ENCODE data around the gene DHRSX. TPM values are rescaled to one million over a fixed set of nuclear protein-coding genes. Genes with fewer than 3 reads are reported as not detected.

The DHRSX gene
- total and polyA plus RNA-seq, 2 donors (not counting 3 experiments of a cell fraction or from before 2014, with no cell fraction given) = 27.1 to 37.7 TPM

GRCh38 chrX:2513121-2513664 lies 12.4 kb upstream of the DHRSX start:
- no peak overlapping the region for H3K9ac ChIP-seq (replicated peaks; ENCODE audit: extremely low read depth, insufficient read depth, low read length)
- H3K27me3 ChIP-seq (ENCODE audit: control insufficient read depth in 2 of 2, insufficient read depth in 2 of 2, low read length in 2 of 2) = no peaks in the 10 kb centered on the region
- no peak overlapping the region for H2AFZ ChIP-seq (ENCODE audit: low read depth, low read length)
- BruUV-seq (replicated peaks) = no TSS peak
- H4K20me1 ChIP-seq (replicated peaks; ENCODE audit: control insufficient read depth, extremely low read depth, insufficient read depth, low read length) = no peaks in the 10 kb centered on the region
- dilution Hi-C loops (cut with MboI; ENCODE audit: extremely low pct_ligation_motif_present, low sequenced_read_pairs) (no loop called here), intact Hi-C loops (cut with micrococcal nuclease) (no loop called here)
- no peak for TF ChIP-seq POLR2A (IDR thresholded peaks at IDR 0.05; ENCODE audit: low read depth, low read length)
- no peak for TF ChIP-seq MAX (IDR thresholded peaks at IDR 0.05; ENCODE audit: insufficient read depth, insufficient read length)
- no peak overlapping the region for H3K4me2 ChIP-seq (ENCODE audit: insufficient read depth, low read length)
- H3K27ac ChIP-seq (ENCODE audit: insufficient read depth, low read depth, low read length) = no peak overlapping the region
- H3K9me3 ChIP-seq (replicated peaks; ENCODE audit: control insufficient read depth, insufficient read depth, low read length) = no peaks in the 10 kb centered on the region
- CTCF ChIA-PET = no interaction called here
- FAIRE-seq (no peak), DNase-seq (ENCODE audit: low read depth, low spot score) (no peak)
- no peaks in the 10 kb centered on the region for H3K9me1 ChIP-seq (replicated peaks; ENCODE audit: control insufficient read depth, extremely low read depth, insufficient read depth, low read length)
- H3K4me3 ChIP-seq (replicated peaks in 1 of 3; ENCODE audit: insufficient read depth in 1 of 3, low read depth in 1 of 3, low read length in 3 of 3) = no peak overlapping the region
- no peaks in the 10 kb centered on the region for H3K36me3 ChIP-seq (ENCODE audit: control insufficient read depth in 2 of 2, extremely low read depth in 1 of 2, insufficient read depth in 2 of 2, low read length in 2 of 2)
- H3K4me1 ChIP-seq (ENCODE audit: control insufficient read depth, extremely low read depth, insufficient read depth, low read length) = no peaks in the 10 kb centered on the region
- POLR2A ChIA-PET = no interaction called here
- no peaks in the 10 kb centered on the region for H3K79me2 ChIP-seq (ENCODE audit: control insufficient read depth, insufficient read depth, low read length)

GRCh38 chrX:2512501-2512900 lies 11.7 kb upstream of the DHRSX start:
- dilution Hi-C loops (cut with MboI; ENCODE audit: extremely low pct_ligation_motif_present, low sequenced_read_pairs) (no loop called here), intact Hi-C loops (cut with micrococcal nuclease) (no loop called here)
- no peak overlapping the region for H3K9ac ChIP-seq (replicated peaks; ENCODE audit: extremely low read depth, insufficient read depth, low read length)
- no peaks in the 10 kb centered on the region for H3K4me1 ChIP-seq (ENCODE audit: control insufficient read depth, extremely low read depth, insufficient read depth, low read length)
- H3K36me3 ChIP-seq (ENCODE audit: control insufficient read depth in 2 of 2, extremely low read depth in 1 of 2, insufficient read depth in 2 of 2, low read length in 2 of 2) = no peaks in the 10 kb centered on the region
- POLR2A ChIA-PET = no interaction called here
- H2AFZ ChIP-seq (ENCODE audit: low read depth, low read length) = no peak overlapping the region
- no peak overlapping the region for H3K4me3 ChIP-seq (replicated peaks in 1 of 3; ENCODE audit: insufficient read depth in 1 of 3, low read depth in 1 of 3, low read length in 3 of 3)
- H3K79me2 ChIP-seq (ENCODE audit: control insufficient read depth, insufficient read depth, low read length) = no peaks in the 10 kb centered on the region
- FAIRE-seq (no peak), DNase-seq (ENCODE audit: low read depth, low spot score) (no peak)
- BruUV-seq (replicated peaks) = no TSS peak
- H3K9me1 ChIP-seq (replicated peaks; ENCODE audit: control insufficient read depth, extremely low read depth, insufficient read depth, low read length) = no peaks in the 10 kb centered on the region
- no peaks in the 10 kb centered on the region for H3K9me3 ChIP-seq (replicated peaks; ENCODE audit: control insufficient read depth, insufficient read depth, low read length)
- TF ChIP-seq MAX (IDR thresholded peaks at IDR 0.05; ENCODE audit: insufficient read depth, insufficient read length) (no peak), EZH2 (IDR thresholded peaks at IDR 0.05; ENCODE audit: borderline replicate concordance, low read depth, low read length, severe bottlenecking) (no peak), POLR2A (IDR thresholded peaks at IDR 0.05; ENCODE audit: low read depth, low read length) (no peak), MYC (IDR thresholded peaks at IDR 0.05; ENCODE audit: low read depth, low read length) (no peak), GATA2 (IDR thresholded peaks at IDR 0.05; ENCODE audit: insufficient read depth, insufficient read length, low read depth, low read length) (no peak), JUN (IDR thresholded peaks at IDR 0.05; ENCODE audit: borderline replicate concordance, insufficient read depth, insufficient read length, low read depth) (no peak), CTCF (IDR thresholded peaks at IDR 0.05; ENCODE audit: extremely low read depth in 1 of 2, insufficient read depth in 1 of 2, low read depth in 1 of 2, low read length in 2 of 2) (no peak)
- no peaks in the 10 kb centered on the region for H3K27me3 ChIP-seq (ENCODE audit: control insufficient read depth in 2 of 2, insufficient read depth in 2 of 2, low read length in 2 of 2)
- no peak overlapping the region for H3K4me2 ChIP-seq (ENCODE audit: insufficient read depth, low read length)
- CTCF ChIA-PET = no interaction called here
- no peaks in the 10 kb centered on the region for H4K20me1 ChIP-seq (replicated peaks; ENCODE audit: control insufficient read depth, extremely low read depth, insufficient read depth, low read length)
- no peak overlapping the region for H3K27ac ChIP-seq (ENCODE audit: insufficient read depth, low read depth, low read length)

Data from endothelial cell of umbilical vein (primary cell).